ENCODE data around the gene PCLO.

PCLO gene

GRCh38 chr7:83162402-83163256 is at the start of gene PCLO:
Gene PCLO, minus strand, starts transcription at chr7:83162884. Its CDS starts 292 bp downstream, at chr7:83162592.
- DNase-seq, result peak; percentile 23

- no peak for DNase-seq
Measured at GRCh38 chr7:83211685-83212084, 49.0 kb upstream of the PCLO start.

GRCh38 chr7:83210479-83210878 is 47.8 kb upstream of the PCLO start:
- DNase-seq, result no peak

GRCh38 chr7:83204715-83205114 is 42.0 kb upstream of the PCLO start:
- DNase-seq, result no peak

GRCh38 chr7:83201355-83201754 is 38.7 kb upstream of the PCLO start:
- no peak for DNase-seq

- DNase-seq, result no peak
Measured at GRCh38 chr7:83190659-83191389, 28.1 kb upstream of the PCLO start.

GRCh38 chr7:83178796-83179195 is 16.1 kb upstream of the PCLO start:
- no peak for DNase-seq

- DNase-seq, result no peak
Measured at GRCh38 chr7:83178066-83178465, 15.4 kb upstream of the PCLO start.

GRCh38 chr7:83173664-83174063 is 11.0 kb upstream of the PCLO start:
- DNase-seq, result no peak

GRCh38 chr7:83166781-83167180 is 4.1 kb upstream of the PCLO start:
- DNase-seq, result no peak

GRCh38 chr7:83161899-83162401 is 734 bp downstream of the PCLO start:
- no peak for DNase-seq

GRCh38 chr7:83161186-83161585 is 1.5 kb downstream of the PCLO start:
- DNase-seq, result no peak

GRCh38 chr7:83159731-83160130 is 3.0 kb downstream of the PCLO start:
- DNase-seq, result no peak

GRCh38 chr7:83156006-83156405 is 6.7 kb downstream of the PCLO start:
- no peak for DNase-seq

- DNase-seq, result no peak
Measured at GRCh38 chr7:83155407-83155806, 7.3 kb downstream of the PCLO start.

GRCh38 chr7:83153419-83153818 is 9.3 kb downstream of the PCLO start:
- no peak for DNase-seq

GRCh38 chr7:83150310-83150709 is 12.4 kb downstream of the PCLO start:
- no peak for DNase-seq

GRCh38 chr7:83149466-83149865 is 13.2 kb downstream of the PCLO start:
- DNase-seq, result no peak

- DNase-seq, result no peak
Measured at GRCh38 chr7:83148776-83149175, 13.9 kb downstream of the PCLO start.

- DNase-seq, result no peak
Measured at GRCh38 chr7:83143107-83143506, 19.6 kb downstream of the PCLO start.

- no peak for DNase-seq
Measured at GRCh38 chr7:83142365-83142764, 20.3 kb downstream of the PCLO start.

GRCh38 chr7:83141927-83142326 is 20.8 kb downstream of the PCLO start:
- no peak for DNase-seq

- no peak for DNase-seq
Measured at GRCh38 chr7:83130623-83131545, 31.8 kb downstream of the PCLO start.

Data from activated T-cell treated with anti-CD3 and anti-CD28 coated beads for 4 hours (primary cell).